ENCODE measurements around the gene FOXL2.

DNA sequence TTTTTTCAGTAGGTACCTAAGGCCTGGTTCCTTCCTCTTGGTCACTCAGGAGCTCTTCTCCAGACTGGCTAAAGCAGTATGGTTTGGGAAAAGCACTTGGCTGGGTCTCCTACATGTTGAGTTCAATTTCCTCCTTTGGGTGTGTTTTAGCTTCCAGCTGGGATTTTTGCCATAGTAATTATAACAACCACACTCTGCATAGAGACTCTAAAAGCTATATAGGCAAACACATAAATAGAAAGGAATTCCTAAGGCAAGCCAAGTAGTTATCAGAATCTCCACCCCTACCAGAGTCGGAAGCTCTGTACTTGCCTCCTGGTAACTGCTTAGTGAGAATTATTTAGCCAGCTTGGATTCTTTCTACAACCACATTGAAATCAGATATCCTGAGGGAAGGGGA, 48.6 kb downstream of the FOXL2 start:
- TF ChIP-seq, protein P1, sequence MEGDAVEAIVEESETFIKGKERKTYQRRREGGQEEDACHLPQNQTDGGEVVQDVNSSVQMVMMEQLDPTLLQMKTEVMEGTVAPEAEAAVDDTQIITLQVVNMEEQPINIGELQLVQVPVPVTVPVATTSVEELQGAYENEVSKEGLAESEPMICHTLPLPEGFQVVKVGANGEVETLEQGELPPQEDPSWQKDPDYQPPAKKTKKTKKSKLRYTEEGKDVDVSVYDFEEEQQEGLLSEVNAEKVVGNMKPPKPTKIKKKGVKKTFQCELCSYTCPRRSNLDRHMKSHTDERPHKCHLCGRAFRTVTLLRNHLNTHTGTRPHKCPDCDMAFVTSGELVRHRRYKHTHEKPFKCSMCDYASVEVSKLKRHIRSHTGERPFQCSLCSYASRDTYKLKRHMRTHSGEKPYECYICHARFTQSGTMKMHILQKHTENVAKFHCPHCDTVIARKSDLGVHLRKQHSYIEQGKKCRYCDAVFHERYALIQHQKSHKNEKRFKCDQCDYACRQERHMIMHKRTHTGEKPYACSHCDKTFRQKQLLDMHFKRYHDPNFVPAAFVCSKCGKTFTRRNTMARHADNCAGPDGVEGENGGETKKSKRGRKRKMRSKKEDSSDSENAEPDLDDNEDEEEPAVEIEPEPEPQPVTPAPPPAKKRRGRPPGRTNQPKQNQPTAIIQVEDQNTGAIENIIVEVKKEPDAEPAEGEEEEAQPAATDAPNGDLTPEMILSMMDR (IDR thresholded peaks at IDR 0.05 in 4 of 5, conservative IDR thresholded peaks at IDR 0.05 in 1 of 5): no peak
- TF ChIP-seq POLR2A (IDR thresholded peaks at IDR 0.05): no peak

All from gastrocnemius medialis (tissue), 4 donors.